Upper lobe of left lung (tissue), 6 donors: ENCODE data around the gene RPLP2. TPM values are rescaled to one million over a fixed set of nuclear protein-coding genes. Genes with fewer than 3 reads are reported as not detected.

Source experiments
- ATAC-seq, 2 donors: fragments of 200-7000 bp; cut with Tn5 transposase; one replicate each; pipeline ENCODE4 v1.9.1; 2022; ENCODE audit warnings: mild to moderate bottlenecking in 2 of 2, moderate library complexity in 2 of 2; ENCODE audit not compliant: low FRiP score in 2 of 2
- DNase-seq, 2 donors: peaks; one replicate each; pipeline ENCODE4 v3.0.0-alpha.2; 2019 to 2020
- H3K27ac ChIP-seq, 4 donors: fragments of 200-600 bp; sonication (generic); one replicate each; pipeline ENCODE4 v1.5.1; 2016 to 2019
- H3K27me3 ChIP-seq, 4 donors: fragments of 200-600 bp; sonication (generic); one replicate each; pipeline ENCODE4 v1.5.1; 2017 to 2019
- H3K36me3 ChIP-seq, 4 donors: fragments of 200-600 bp; sonication (generic); one replicate each; pipeline ENCODE4 v1.5.1; 2016 to 2019
- H3K4me1 ChIP-seq, 4 donors: fragments of 200-600 bp; sonication (generic); one replicate each; pipeline ENCODE4 v1.5.1; 2018 to 2019
- H3K4me3 ChIP-seq, 4 donors: fragments of 200-600 bp; sonication (generic); one replicate each; pipeline ENCODE4 v1.5.1; 2017 to 2019; ENCODE audit warnings: mild to moderate bottlenecking in 2 of 4, moderate library complexity in 1 of 4
- H3K9me3 ChIP-seq, 4 donors: fragments of 200-600 bp; sonication (generic); one replicate each; pipeline ENCODE4 v1.5.1; 2018 to 2019
- EP300 ChIP-seq, 4 donors: sonication (generic); formaldehyde crosslinking; IDR thresholded peaks; one replicate each; pipeline ENCODE4 v1.5.1; 2017; ENCODE audit warnings: antibody characterized with exemption in 4 of 4, control low read depth in 2 of 4
- POLR2A ChIP-seq, 4 donors: fragments of 450-650 bp; IDR thresholded peaks; one replicate each; pipeline ENCODE4 v1.5.1; 2016 to 2017; ENCODE audit warnings: antibody characterized with exemption in 4 of 4, mild to moderate bottlenecking in 2 of 4
- POLR2AphosphoS5 ChIP-seq, 2 donors: sonication (generic); formaldehyde crosslinking; IDR thresholded peaks; one replicate each; pipeline ENCODE4 v1.5.1; 2017; ENCODE audit warnings: antibody characterized with exemption in 2 of 2
- WGBS, 2 donors: methylation state at CpG; one replicate each; pipeline ENCODE4 v1.1.5; 2017 to 2018; 5-methylcytosine and 5-hydroxymethylcytosine counted together
- total RNA-seq, 6 donors: library from RNA; depleted of rRNA in 4 of 6; stranded (reverse); fragments of >200 nt in 4 of 6; gene quantifications; one replicate each; pipeline versions ENCODE4 v1.1.0 to v1.2.1, GENCODE V29; 2016 to 2021
- TF ChIP-seq, protein P1 (sequence below), 6 experiments: fragments of 450-650 bp in 4 of 6; fragments of 200-600 bp in 2 of 6; sonication (generic) in 2 of 6; IDR thresholded peaks; one replicate each; pipeline ENCODE4 v1.5.1; 2016 to 2019; ENCODE audit warnings: antibody characterized with exemption in 6 of 6
- donor health status: DM: no; HTN: no; CAD: no; lungs with moderate emphysema.
- donor health status: DM: no; HTN: yes; CAD: no; lungs with severe emphysema.

RPLP2 gene
- total RNA-seq, 6 donors from 2014 or later: 451 to 1,926 (median 773) TPM

DNA sequence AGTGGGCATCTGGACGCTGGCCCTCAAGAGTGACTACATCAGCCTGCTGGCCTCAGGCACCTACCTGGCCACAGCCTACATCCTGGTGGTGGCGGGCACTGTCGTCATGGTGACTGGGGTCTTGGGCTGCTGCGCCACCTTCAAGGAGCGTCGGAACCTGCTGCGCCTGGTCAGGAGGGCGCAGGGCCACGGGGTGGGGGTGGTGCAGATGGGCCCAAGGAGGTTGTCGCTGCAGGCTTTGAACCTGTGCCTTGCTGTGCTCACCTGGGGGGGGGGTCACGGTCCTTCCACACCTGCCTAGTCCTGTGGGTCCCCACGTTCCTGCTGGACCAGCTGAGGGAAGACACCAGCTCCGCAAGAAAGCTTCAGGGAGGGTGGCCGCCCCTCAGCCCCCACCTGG lies 26.5 kb downstream of the RPLP2 start:
- TF ChIP-seq POLR2AphosphoS5 (IDR thresholded peaks at IDR 0.05): no peak
- no peak for TF ChIP-seq POLR2A (IDR thresholded peaks at IDR 0.05)
- TF ChIP-seq EP300 (IDR thresholded peaks at IDR 0.05): no peak
- TF ChIP-seq, protein P1, sequence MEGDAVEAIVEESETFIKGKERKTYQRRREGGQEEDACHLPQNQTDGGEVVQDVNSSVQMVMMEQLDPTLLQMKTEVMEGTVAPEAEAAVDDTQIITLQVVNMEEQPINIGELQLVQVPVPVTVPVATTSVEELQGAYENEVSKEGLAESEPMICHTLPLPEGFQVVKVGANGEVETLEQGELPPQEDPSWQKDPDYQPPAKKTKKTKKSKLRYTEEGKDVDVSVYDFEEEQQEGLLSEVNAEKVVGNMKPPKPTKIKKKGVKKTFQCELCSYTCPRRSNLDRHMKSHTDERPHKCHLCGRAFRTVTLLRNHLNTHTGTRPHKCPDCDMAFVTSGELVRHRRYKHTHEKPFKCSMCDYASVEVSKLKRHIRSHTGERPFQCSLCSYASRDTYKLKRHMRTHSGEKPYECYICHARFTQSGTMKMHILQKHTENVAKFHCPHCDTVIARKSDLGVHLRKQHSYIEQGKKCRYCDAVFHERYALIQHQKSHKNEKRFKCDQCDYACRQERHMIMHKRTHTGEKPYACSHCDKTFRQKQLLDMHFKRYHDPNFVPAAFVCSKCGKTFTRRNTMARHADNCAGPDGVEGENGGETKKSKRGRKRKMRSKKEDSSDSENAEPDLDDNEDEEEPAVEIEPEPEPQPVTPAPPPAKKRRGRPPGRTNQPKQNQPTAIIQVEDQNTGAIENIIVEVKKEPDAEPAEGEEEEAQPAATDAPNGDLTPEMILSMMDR (IDR thresholded peaks at IDR 0.05): no peak
- DNase-seq (peak in 1 of 2 donors; percentile 70), ATAC-seq (no peak)
- Histone ChIP-seq H3K36me3 (peaks cover 20 to 52% (median 49%) of the 10 kb centered on the region in 4 donors), H3K4me3 (no peak overlapping the region), H3K4me1 (peaks cover 50 to 92% (median 60%) of the 10 kb centered on the region in 4 donors), H3K27me3 (no peaks in the 10 kb centered on the region), H3K9me3 (no peaks in the 10 kb centered on the region), H3K27ac (peak overlapping the region; percentile 24 to 94 (median 63))
- WGBS, 2 donors: 86% methylated on average over 4 of the region's 14 CpGs; no CpG with 5 or more reads in 1 of the 2 donors

DNA sequence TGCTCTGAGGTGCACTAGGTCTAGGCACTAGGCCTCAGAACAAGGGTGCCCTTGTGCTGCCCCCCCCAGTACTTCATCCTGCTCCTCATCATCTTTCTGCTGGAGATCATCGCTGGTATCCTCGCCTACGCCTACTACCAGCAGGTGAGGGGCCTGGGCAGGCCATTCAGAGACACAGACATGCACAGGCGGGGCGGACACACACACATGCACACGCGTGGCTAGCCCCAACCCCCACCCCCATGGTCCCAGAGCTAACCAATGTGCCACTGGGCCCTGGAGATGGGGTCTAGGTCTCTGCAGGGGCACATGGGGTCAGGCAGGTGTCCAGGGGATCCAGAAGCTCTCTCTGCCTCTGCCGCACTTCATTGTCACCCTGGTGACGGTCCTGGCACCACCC lies 26.9 kb downstream of the RPLP2 start:
- H3K9me3 ChIP-seq: no peaks in the 10 kb centered on the region
- H3K4me1 ChIP-seq: peaks cover 52 to 92% (median 60%) of the 10 kb centered on the region in 4 donors
- no peak overlapping the region for H3K4me3 ChIP-seq
- 98 to 100% methylated on average over 3 to 9 of the region's 9 CpGs for WGBS, 2 donors
- ATAC-seq (no peak), DNase-seq (peak in 1 of 2 donors; percentile 32)
- H3K27ac ChIP-seq: peak overlapping the region in 2 of 4 donors; percentile 8 to 87
- H3K27me3 ChIP-seq: no peaks in the 10 kb centered on the region
- TF ChIP-seq, protein P1 (IDR thresholded peaks at IDR 0.05): no peak
- TF ChIP-seq EP300 (IDR thresholded peaks at IDR 0.05): no peak
- no peak for TF ChIP-seq POLR2A (IDR thresholded peaks at IDR 0.05)
- peaks cover 20 to 52% (median 49%) of the 10 kb centered on the region in 4 donors for H3K36me3 ChIP-seq

DNA sequence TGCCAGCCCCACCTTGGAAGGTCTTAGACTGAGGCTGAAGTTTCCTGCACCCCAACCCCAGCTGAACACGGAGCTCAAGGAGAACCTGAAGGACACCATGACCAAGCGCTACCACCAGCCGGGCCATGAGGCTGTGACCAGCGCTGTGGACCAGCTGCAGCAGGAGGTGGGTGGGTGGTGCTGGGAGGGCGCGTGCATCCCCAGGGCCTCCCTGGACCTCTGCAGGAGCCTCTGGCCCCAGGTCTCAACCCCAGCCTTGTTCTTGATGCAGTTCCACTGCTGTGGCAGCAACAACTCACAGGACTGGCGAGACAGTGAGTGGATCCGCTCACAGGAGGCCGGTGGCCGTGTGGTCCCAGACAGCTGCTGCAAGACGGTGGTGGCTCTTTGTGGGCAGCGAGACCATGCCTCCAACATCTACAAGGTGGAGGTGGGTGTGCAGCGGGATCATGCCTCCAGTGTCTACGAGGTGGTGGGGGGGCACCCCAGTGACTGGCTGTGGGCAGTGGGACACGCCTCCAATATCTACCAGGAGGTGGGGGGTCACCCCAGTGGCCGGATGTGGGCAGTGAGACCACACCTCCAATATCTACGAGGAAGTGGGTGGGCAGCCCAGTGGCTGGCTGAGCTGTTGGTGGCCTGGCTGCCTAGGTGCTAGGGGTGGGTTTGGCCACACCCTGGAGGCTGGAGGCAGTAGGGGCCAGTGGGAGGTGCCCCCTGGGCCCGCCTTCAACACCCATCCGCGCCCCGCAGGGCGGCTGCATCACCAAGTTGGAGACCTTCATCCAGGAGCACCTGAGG lies 27.6 kb downstream of the RPLP2 start:
- peak in 1 of 2 donors; percentile 79 for DNase-seq

GRCh38 chr11:837990-838307 lies 28.2 kb downstream of the RPLP2 start:
- peaks cover 45 to 88% (median 52%) of the 10 kb centered on the region in 4 donors for H3K4me1 ChIP-seq
- H3K36me3 ChIP-seq: peaks cover 20 to 52% (median 49%) of the 10 kb centered on the region in 4 donors
- WGBS, 2 donors: 73 to 90% methylated on average over 7 to 8 of the region's 8 CpGs
- peak overlapping the region in 1 of 4 donors; percentile 87 for H3K27ac ChIP-seq
- H3K27me3 ChIP-seq: no peaks in the 10 kb centered on the region
- no peak for ATAC-seq
- no peaks in the 10 kb centered on the region for H3K9me3 ChIP-seq
- H3K4me3 ChIP-seq: no peak overlapping the region
- no peak for DNase-seq
- TF ChIP-seq POLR2A (IDR thresholded peaks at IDR 0.05) (no peak), POLR2AphosphoS5 (IDR thresholded peaks at IDR 0.05) (no peak), EP300 (IDR thresholded peaks at IDR 0.05) (no peak)
- TF ChIP-seq, protein P1 (IDR thresholded peaks at IDR 0.05): no peak

More for the DNA sequence above, 27.6 kb downstream of the RPLP2 start:
- no peak for ATAC-seq
- H3K27me3 ChIP-seq: no peaks in the 10 kb centered on the region
- H3K27ac ChIP-seq: peak overlapping the region in 2 of 4 donors; percentile 8 to 87
- H3K9me3 ChIP-seq: no peaks in the 10 kb centered on the region
- H3K4me1 ChIP-seq: peaks cover 47 to 88% (median 54%) of the 10 kb centered on the region in 4 donors
- H3K4me3 ChIP-seq: no peak overlapping the region
- TF ChIP-seq EP300 (IDR thresholded peaks at IDR 0.05): no peak
- no peak for TF ChIP-seq POLR2AphosphoS5 (IDR thresholded peaks at IDR 0.05)
- TF ChIP-seq, protein P1 (IDR thresholded peaks at IDR 0.05): peak in 1 of 6 experiments; percentile 4
- TF ChIP-seq POLR2A (IDR thresholded peaks at IDR 0.05): no peak
- WGBS, 2 donors: 80 to 93% methylated on average over 14 to 16 of the region's 22 CpGs
- peaks cover 20 to 52% (median 49%) of the 10 kb centered on the region in 4 donors for H3K36me3 ChIP-seq
